ENCODE measurements around the gene ERGIC1. TPM values are rescaled to one million over a fixed set of nuclear protein-coding genes. Genes with fewer than 3 reads are reported as not detected.

The ERGIC1 gene
- total RNA-seq, 4 donors from 2014 or later: 50.9 to 83.0 (median 65.5) TPM

GRCh38 chr5:172901788-172902496, 67.9 kb downstream of the ERGIC1 start:
- Histone ChIP-seq H3K27ac (peak overlapping the region; percentile 86 to 96 (median 92)), H3K4me3 (no peak overlapping the region), H3K9me3 (no peaks in the 10 kb centered on the region), H3K27me3 (no peaks in the 10 kb centered on the region), H3K36me3 (peaks cover 0 to 38% (median 5%) of the 10 kb centered on the region in 3 donors), H3K4me1 (peaks cover 52 to 95% (median 65%) of the 10 kb centered on the region in 3 donors)
- WGBS, 2 donors: 74 to 77% methylated on average over 5 to 7 of the region's 9 CpGs
- intact Hi-C loops (cut with DNase I): loop anchor here (10.0 kb wide), 1 partner anchor 127 kb away; the partner anchor contains the start of gene DUSP1
- TF ChIP-seq CTCF (IDR thresholded peaks at IDR 0.05): no peak
- no peak for TF ChIP-seq POLR2A (IDR thresholded peaks at IDR 0.05)
- no peak for DNase-seq

- peak in 3 of 6 experiments; percentile 23 to 35 (median 30) for TF ChIP-seq CTCF (IDR thresholded peaks at IDR 0.05)
- no peak for TF ChIP-seq POLR2A (IDR thresholded peaks at IDR 0.05)
- Histone ChIP-seq H3K4me3 (no peak overlapping the region), H3K4me1 (peaks cover 48 to 86% (median 58%) of the 10 kb centered on the region in 3 donors), H3K27me3 (no peaks in the 10 kb centered on the region), H3K27ac (peak overlapping the region; percentile 86 to 96 (median 92)), H3K36me3 (peaks cover 0 to 30% (median under 1%) of the 10 kb centered on the region in 3 donors), H3K9me3 (no peaks in the 10 kb centered on the region)
- DNase-seq: no peak
- 68 to 76% methylated on average over 19 to 21 of the region's 25 CpGs for WGBS, 2 donors
- intact Hi-C loops (cut with DNase I): loop anchor here (10.0 kb wide), 1 partner anchor 128 kb away; the partner anchor contains the start of gene DUSP1
Measured at GRCh38 chr5:172902497-172903472, 68.7 kb downstream of the ERGIC1 start.

- H3K4me1 ChIP-seq: peaks cover 38 to 76% (median 48%) of the 10 kb centered on the region in 3 donors
- H3K27me3 ChIP-seq: no peaks in the 10 kb centered on the region
- H3K9me3 ChIP-seq: no peaks in the 10 kb centered on the region
- no peak for TF ChIP-seq CTCF (IDR thresholded peaks at IDR 0.05)
- TF ChIP-seq POLR2A (IDR thresholded peaks at IDR 0.05): no peak
- no peak overlapping the region for H3K4me3 ChIP-seq
- peak overlapping the region; percentile 86 to 96 (median 92) for H3K27ac ChIP-seq
- H3K36me3 ChIP-seq: peaks cover 0 to 21% (median 0%) of the 10 kb centered on the region in 3 donors
- WGBS, 2 donors: 18 to 44% methylated on average over 3 to 4 of the region's 4 CpGs
- DNase-seq: no peak
- intact Hi-C loops (cut with DNase I): loop anchor here (10.0 kb wide), 1 partner anchor 129 kb away; the partner anchor contains the start of gene DUSP1
Measured at GRCh38 chr5:172903790-172904189, 69.7 kb downstream of the ERGIC1 start.

- intact Hi-C loops (cut with DNase I): loop anchor here (10.0 kb wide), 1 partner anchor 129 kb away; the partner anchor contains the start of gene DUSP1
- DNase-seq: no peak
- Histone ChIP-seq H3K9me3 (no peaks in the 10 kb centered on the region), H3K4me1 (peaks cover 38 to 72% (median 48%) of the 10 kb centered on the region in 3 donors), H3K36me3 (peaks cover 0 to 19% (median 0%) of the 10 kb centered on the region in 3 donors), H3K27ac (peak overlapping the region; percentile 86 to 96 (median 92)), H3K27me3 (no peaks in the 10 kb centered on the region), H3K4me3 (no peak overlapping the region)
- TF ChIP-seq CTCF (IDR thresholded peaks at IDR 0.05) (no peak), POLR2A (IDR thresholded peaks at IDR 0.05) (no peak)
- 74 to 90% methylated on average over 2 to 3 of the region's 4 CpGs for WGBS, 2 donors
Measured at GRCh38 chr5:172904312-172904642, 70.2 kb downstream of the ERGIC1 start.

Data from esophagus squamous epithelium (tissue), 5 donors.